Measurements from ENCODE around the gene SAMMSON. TPM values are rescaled to one million over a fixed set of nuclear protein-coding genes. Genes with fewer than 3 reads are reported as not detected.

The SAMMSON gene
- total RNA-seq, 4 donors from 2014 or later, result 0.89 TPM; not detected in 3

- H3K27me3 ChIP-seq, result no peaks in the 10 kb centered on the region
- H3K36me3 ChIP-seq, result no peaks in the 10 kb centered on the region
- TF ChIP-seq CTCF (IDR thresholded peaks at IDR 0.05), result no peak
- no peak for TF ChIP-seq POLR2A (IDR thresholded peaks at IDR 0.05)
- no peak for TF ChIP-seq EP300 (IDR thresholded peaks at IDR 0.05)
- no peak for TF ChIP-seq POLR2AphosphoS5 (IDR thresholded peaks at IDR 0.05)
- H3K9me3 ChIP-seq, result no peaks in the 10 kb centered on the region
- H3K4me3 ChIP-seq, result no peak overlapping the region
- DNase-seq (ENCODE audit: low spot score in 2 of 2), result no peak
- 36% methylated on average over 3 of the region's 3 CpGs for WGBS
- H3K4me1 ChIP-seq, result peaks cover 4% of the 10 kb centered on the region
- H3K27ac ChIP-seq, result no peak overlapping the region
Observed at GRCh38 chr3:69997631-69998307, 1.8 kb upstream of the SAMMSON start.

- H3K9me3 ChIP-seq, result no peaks in the 10 kb centered on the region
- H3K4me1 ChIP-seq, result peaks cover 4% of the 10 kb centered on the region
- peak overlapping the region; percentile 22 for H3K4me3 ChIP-seq
- H3K36me3 ChIP-seq, result no peaks in the 10 kb centered on the region
- DNase-seq (ENCODE audit: low spot score in 2 of 2), result no peak
- H3K27me3 ChIP-seq, result no peaks in the 10 kb centered on the region
- H3K27ac ChIP-seq, result peak overlapping the region; percentile 69
- no peak for TF ChIP-seq POLR2AphosphoS5 (IDR thresholded peaks at IDR 0.05)
- no peak for TF ChIP-seq CTCF (IDR thresholded peaks at IDR 0.05)
- no peak for TF ChIP-seq EP300 (IDR thresholded peaks at IDR 0.05)
- no peak for TF ChIP-seq POLR2A (IDR thresholded peaks at IDR 0.05)
- WGBS, result 28% methylated on average over 3 of the region's 3 CpGs
Observed at GRCh38 chr3:69998759-69999139, 784 bp upstream of the SAMMSON start.

- Histone ChIP-seq H3K9me3 (no peaks in the 10 kb centered on the region), H3K4me3 (no peak overlapping the region), H3K4me1 (peaks cover 4% of the 10 kb centered on the region), H3K36me3 (no peaks in the 10 kb centered on the region), H3K27me3 (no peaks in the 10 kb centered on the region), H3K27ac (peak overlapping the region; percentile 69)
- TF ChIP-seq EP300 (IDR thresholded peaks at IDR 0.05) (no peak), POLR2AphosphoS5 (IDR thresholded peaks at IDR 0.05) (no peak), POLR2A (IDR thresholded peaks at IDR 0.05) (no peak), CTCF (IDR thresholded peaks at IDR 0.05) (no peak)
- DNase-seq (ENCODE audit: low spot score in 2 of 2), result no peak
- 80% methylated on average over 15 of the region's 15 CpGs for WGBS
Observed at GRCh38 chr3:70000028-70000410, 486 bp downstream of the SAMMSON start.

- 49% methylated on average over 4 of the region's 4 CpGs for WGBS
- Histone ChIP-seq H3K27me3 (no peaks in the 10 kb centered on the region), H3K27ac (no peak overlapping the region), H3K4me3 (no peak overlapping the region), H3K9me3 (no peaks in the 10 kb centered on the region), H3K36me3 (no peaks in the 10 kb centered on the region), H3K4me1 (peaks cover 4% of the 10 kb centered on the region)
- DNase-seq (ENCODE audit: low spot score in 2 of 2), result no peak
- TF ChIP-seq CTCF (IDR thresholded peaks at IDR 0.05), result no peak
- TF ChIP-seq POLR2A (IDR thresholded peaks at IDR 0.05), result no peak
- TF ChIP-seq EP300 (IDR thresholded peaks at IDR 0.05), result no peak
- TF ChIP-seq POLR2AphosphoS5 (IDR thresholded peaks at IDR 0.05), result no peak
Observed at GRCh38 chr3:70000563-70001081, 1.1 kb downstream of the SAMMSON start.

- H3K36me3 ChIP-seq, result no peaks in the 10 kb centered on the region
- peaks cover 4% of the 10 kb centered on the region for H3K4me1 ChIP-seq
- H3K27ac ChIP-seq, result no peak overlapping the region
- TF ChIP-seq EP300 (IDR thresholded peaks at IDR 0.05) (no peak), CTCF (IDR thresholded peaks at IDR 0.05) (no peak), POLR2AphosphoS5 (IDR thresholded peaks at IDR 0.05) (no peak), POLR2A (IDR thresholded peaks at IDR 0.05) (no peak)
- no peak for DNase-seq (ENCODE audit: low spot score in 2 of 2)
- H3K9me3 ChIP-seq, result no peaks in the 10 kb centered on the region
- no peak overlapping the region for H3K4me3 ChIP-seq
- H3K27me3 ChIP-seq, result no peaks in the 10 kb centered on the region
Observed at GRCh38 chr3:70003119-70003518, 3.6 kb downstream of the SAMMSON start.
